LNCaP clone FGC (cell line): ENCODE measurements around the gene DLAT.
"Not testable (repeated sequence)": the region's sequence is repeated elsewhere in the genome, so short reads cannot be mapped to it uniquely, and the experiment has no call there.

ENCODE experiments used
- DNase-seq: peaks from one replicate; pipeline ENCODE4 v3.0.0-alpha.2; 2011; ENCODE audit warnings: low read depth
- H3K4me3 ChIP-seq: 2 replicates; pipeline ENCODE4 v1.5.1; 2011; ENCODE audit warnings: mild to moderate bottlenecking, low read depth, low read length, control low read depth
- TF ChIP-seq, protein P1 (sequence below): IDR thresholded peaks from 2 replicates; pipeline ENCODE4 v1.5.1; 2012; ENCODE audit warnings: mild to moderate bottlenecking; ENCODE audit not compliant: control insufficient read depth, insufficient read depth; ENCODE audit errors: extremely low read depth

The DLAT gene

GRCh38 chr11:111992206-111992855 is 32.9 kb upstream of the DLAT start:
- DNase-seq, result no peak
- TF ChIP-seq, protein P1, sequence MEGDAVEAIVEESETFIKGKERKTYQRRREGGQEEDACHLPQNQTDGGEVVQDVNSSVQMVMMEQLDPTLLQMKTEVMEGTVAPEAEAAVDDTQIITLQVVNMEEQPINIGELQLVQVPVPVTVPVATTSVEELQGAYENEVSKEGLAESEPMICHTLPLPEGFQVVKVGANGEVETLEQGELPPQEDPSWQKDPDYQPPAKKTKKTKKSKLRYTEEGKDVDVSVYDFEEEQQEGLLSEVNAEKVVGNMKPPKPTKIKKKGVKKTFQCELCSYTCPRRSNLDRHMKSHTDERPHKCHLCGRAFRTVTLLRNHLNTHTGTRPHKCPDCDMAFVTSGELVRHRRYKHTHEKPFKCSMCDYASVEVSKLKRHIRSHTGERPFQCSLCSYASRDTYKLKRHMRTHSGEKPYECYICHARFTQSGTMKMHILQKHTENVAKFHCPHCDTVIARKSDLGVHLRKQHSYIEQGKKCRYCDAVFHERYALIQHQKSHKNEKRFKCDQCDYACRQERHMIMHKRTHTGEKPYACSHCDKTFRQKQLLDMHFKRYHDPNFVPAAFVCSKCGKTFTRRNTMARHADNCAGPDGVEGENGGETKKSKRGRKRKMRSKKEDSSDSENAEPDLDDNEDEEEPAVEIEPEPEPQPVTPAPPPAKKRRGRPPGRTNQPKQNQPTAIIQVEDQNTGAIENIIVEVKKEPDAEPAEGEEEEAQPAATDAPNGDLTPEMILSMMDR, result no peak

GRCh38 chr11:111996129-111996528 is 29.1 kb upstream of the DLAT start:
- TF ChIP-seq, protein P1, result no peak
- H3K4me3 ChIP-seq, result no peak overlapping the region
- DNase-seq, result no peak

More at GRCh38 chr11:111992206-111992855, 32.9 kb upstream of the DLAT start:
- no peak overlapping the region for H3K4me3 ChIP-seq

DNA sequence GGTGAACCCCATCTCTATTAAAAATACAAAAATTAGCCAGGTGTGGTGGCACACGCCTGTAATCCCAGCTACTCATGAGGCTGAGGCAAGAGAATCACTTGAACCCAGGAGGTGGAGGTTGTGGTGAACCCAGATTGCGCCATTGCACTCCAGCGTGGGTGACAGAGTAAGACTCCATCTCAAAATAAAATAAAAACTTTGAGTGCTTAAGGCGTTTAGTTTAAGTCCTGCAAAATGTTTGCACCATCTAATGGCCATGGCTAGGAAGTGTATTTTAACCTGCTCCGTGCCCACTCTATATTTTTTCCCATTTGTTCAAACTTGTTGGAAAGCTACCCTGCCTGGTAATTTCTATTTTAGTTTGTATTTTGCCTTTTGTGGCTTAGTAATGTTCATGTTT is 28.5 kb upstream of the DLAT start:
- DNase-seq, H3K4me3 ChIP-seq: not testable (repeated sequence)
- TF ChIP-seq, protein P1, result peak; percentile 57

GRCh38 chr11:111999111-111999510 is 26.1 kb upstream of the DLAT start:
- no peak for DNase-seq
- H3K4me3 ChIP-seq, result no peak overlapping the region
- TF ChIP-seq, protein P1, result no peak

- H3K4me3 ChIP-seq, result no peak overlapping the region
- TF ChIP-seq, protein P1, result no peak
- DNase-seq, result no peak
Observed at GRCh38 chr11:112000703-112001102, 24.5 kb upstream of the DLAT start.

GRCh38 chr11:112002491-112003216 is 22.6 kb upstream of the DLAT start:
- no peak overlapping the region for H3K4me3 ChIP-seq
- DNase-seq, result no peak
- TF ChIP-seq, protein P1, result no peak

DNA sequence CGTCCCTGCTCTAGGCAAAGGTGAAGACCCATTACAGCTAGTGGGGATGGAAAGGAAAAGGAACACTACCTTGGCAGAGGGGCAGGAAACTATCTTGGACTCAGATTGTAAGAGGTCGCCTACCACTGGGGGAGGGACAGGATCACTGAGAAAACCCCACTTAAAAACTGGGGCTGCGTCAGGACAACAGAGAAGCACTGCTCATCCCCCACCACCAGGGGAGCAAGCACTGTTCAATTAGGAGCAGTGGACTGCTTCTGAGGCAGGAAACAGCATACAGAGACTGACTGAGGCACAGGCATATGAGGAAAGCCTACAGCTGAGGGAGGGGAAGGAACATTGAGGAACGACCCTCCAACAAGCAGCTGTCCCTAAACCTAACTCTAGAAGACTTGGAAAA is 20.8 kb upstream of the DLAT start:
- TF ChIP-seq, protein P1, result no peak
- H3K4me3 ChIP-seq, result no peak overlapping the region
- DNase-seq, result no peak
